Measurements from ENCODE around the gene CCDC82.

Gene CCDC82

DNA sequence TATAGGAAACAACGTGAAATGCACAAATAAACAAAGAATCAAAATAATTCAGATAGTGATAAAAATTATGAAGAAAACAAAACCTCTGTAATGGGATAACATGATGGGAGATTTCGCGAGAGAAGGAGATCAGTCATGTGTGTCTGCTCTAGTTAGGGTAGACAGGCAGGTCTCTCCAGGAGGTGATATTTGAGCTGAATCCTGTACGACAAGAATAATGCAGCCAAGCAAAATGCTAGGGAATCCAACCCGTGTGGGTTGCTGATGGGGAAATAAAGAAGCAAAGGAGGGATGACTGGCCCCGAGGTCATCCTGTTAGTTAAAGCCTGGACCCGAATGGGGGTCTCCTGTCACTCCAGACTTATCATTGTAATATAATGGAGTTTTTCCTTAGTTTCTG lies 62.8 kb downstream of the CCDC82 start:
- no peak for DNase-seq

DNA sequence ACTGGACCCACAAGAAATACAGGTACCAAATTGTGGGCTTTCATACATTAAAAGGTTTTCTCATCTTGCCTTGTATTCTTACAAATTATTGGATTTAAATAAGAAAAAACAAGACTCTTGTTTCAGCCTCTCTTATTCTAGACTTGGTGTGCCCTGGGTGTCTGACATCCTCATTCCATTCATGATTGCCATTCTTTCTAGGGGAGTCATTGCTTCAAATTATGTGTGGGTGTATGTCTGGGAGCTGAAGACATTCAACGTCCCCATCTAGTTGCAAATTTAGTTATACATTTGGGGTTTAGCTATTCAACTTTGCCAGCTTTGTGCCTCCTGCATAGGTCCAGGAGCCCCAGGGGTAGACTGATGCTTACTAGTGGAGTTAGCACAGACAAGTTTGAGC lies 64.8 kb downstream of the CCDC82 start:
- no peak for DNase-seq

DNA sequence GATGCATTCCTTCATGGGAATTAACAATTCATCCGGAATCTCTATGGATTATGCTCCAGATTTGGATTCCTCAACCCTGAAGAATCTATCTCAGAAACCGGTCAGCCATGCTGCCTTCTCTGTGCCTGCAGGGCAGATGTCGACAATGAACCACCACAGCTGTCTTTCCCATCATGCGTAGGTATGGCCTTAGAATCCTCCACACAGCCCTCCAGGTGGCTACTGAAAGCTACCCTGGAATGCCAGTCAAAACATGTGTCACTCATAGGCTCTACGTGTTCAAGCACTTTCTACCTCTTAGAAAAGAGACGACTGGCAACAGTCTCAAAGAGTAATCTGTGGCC lies 66.1 kb downstream of the CCDC82 start:
- DNase-seq = no peak

DNA sequence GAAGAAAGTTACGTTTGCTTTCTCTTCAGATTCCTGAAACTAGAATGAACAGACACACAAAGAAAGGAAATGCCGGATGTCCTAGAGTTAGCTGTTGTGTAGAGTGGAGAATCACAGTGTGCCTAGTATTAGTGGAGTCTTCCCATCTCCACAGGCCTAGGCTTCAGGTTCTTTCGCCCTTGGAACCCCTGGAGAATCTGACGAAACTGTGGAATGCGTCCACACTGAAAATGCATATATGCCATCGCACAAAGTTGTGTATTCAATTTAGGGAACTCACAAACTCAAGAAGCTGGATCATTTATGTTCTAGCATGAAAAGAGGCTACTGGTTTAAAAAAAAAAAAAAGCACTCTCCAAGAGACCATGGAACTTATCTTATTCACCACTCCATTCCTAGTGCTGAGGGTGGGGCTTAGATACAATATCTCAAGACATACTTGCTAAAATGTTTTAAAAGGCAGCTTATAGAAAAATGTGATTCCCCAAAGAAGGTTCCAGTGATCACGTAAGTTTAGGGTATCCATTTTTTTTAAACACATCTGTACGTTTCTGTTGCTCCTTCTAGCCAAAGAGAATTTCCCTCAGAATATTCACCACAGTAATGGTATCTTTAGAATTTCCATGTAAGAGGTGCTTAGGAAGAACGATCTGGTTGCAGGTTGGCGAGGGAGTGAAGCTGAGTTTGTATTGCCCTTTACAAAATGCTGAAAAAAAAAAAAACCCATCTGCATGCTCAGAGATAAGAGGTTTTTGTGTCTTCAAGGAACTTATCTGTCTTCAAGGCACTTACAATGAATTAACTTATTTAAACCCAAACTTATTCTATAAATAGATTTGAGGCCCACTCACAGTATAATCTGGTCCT lies 66.7 kb downstream of the CCDC82 start:
- DNase-seq = no peak

DNA sequence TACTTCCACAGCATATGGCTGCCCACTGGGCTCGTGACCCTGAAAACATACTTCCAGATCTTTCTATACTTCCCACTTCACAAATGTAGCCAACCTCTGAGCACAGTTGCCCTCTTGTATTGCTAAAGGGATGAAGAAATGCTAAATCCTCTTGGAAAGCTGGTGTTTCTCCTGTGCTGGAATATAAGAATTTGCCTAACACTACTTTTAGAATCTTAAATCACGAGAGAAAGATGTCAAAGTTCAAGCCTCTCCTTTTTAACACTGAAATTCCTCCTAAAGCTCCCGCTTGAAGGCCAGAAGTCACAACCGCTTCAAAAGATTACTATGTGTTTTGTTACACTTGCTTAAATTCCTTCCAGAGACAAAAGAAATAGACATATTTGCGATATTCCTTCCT lies 68.6 kb downstream of the CCDC82 start:
- no peak for DNase-seq

DNA sequence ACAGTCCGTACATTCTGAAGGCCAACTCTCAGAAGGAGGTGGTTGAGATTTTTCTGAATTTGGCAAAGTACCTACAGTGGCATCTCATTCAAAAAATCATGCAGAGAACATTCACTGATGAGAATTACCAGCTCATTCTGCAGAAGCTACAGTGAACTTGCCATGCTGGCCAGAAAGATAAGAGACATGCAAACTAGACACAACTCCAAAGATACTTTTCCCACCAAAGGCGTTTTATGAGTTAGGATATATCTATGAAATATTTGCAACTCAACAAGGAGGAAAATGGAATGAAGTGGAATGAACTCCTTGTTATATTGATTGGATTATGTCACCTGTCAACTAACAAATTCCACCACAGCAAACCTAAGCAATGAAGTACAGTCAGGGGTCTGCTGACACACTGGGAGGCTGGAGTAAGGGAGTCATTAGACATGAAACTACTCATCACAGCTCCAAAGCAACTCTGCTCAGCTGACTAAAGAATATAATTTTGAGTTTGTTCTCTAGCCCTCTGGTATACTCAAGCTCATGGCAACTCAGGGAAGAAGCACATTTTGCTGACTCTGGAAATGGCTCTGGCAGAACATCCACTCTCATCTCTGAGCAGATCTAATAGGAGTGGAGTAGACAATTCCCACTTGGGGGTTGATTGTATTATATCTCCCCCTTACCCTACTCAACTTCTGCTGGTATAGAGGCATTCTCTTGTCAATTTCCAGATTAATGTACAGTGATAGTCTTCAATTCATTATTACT lies 69.6 kb downstream of the CCDC82 start:
- DNase-seq = no peak

DNA sequence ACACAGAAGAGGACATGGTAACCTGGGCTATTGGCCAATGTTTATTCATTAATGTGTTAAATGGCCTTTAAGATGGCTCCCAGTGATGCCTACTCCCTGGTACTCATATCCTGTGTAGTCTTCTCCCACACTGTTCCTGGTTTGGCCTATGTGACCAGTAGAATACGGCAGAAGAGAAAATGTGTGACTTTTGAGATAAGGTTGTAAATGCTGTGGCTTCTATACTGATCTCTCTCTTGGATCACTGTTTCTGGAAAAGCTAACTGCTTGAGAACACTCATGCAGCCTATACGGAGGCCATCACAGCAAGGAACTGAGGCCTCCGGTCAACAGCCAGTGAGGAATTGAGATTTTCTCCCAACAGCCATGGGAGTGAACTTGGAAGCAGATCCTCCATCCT lies 70.9 kb downstream of the CCDC82 start:
- no peak for DNase-seq

DNA sequence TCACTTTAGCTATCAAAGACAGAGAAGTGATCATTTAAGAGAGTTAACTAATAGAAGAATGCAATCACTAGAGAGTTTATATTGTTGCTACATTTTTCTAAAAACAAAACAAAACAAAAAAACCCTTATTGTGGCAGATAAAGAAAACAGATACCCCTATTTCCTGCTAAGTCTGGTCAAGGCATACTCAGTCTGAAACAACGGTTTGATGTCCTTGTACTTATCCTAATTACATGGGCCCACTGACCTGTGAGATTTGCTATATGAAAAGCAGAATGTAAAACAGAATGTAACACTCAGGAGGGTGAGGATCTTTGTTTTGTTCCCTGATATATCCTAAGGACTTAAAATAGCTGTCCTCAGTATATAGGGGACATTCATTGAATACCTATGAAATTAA lies 71.3 kb downstream of the CCDC82 start:
- no peak for DNase-seq

DNA sequence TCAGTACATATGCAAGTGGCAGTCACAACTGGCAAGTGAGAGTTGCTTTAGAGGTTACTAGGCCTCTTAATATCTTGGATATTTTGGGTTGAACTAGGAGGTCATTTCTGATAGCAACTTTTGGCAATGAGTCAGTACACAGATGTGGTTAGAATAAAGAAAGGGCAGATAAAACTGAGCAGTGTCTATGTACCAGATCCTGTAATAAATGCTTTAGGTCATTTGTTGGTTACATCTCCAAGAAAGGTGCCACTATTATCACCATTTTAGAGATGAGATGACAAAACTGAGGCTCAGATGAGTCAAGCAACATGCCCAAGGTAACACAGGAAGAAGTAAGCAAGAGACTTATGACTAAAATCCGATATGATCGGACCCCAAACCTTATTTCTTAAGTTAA lies 71.7 kb downstream of the CCDC82 start:
- no peak for DNase-seq

DNA sequence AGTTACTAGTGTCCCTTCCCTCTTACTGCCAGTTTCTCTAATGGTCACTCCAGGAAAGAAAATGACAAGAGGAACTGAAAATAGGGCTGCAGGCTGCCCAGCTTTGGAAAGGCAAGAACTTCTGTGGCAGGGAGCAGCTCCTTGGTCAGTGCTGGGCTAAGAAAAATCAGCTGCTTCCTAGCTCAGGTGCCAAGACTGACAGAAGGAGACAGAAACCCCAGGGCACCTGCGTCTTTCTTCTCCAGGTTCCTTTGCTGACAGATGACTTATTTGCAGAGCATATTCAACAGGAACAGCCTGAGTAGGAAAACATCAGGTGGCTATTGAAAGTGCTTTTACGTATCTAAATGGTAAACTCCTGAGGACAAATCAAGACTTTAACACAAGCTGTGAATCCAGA lies 72.1 kb downstream of the CCDC82 start:
- DNase-seq = no peak

DNA sequence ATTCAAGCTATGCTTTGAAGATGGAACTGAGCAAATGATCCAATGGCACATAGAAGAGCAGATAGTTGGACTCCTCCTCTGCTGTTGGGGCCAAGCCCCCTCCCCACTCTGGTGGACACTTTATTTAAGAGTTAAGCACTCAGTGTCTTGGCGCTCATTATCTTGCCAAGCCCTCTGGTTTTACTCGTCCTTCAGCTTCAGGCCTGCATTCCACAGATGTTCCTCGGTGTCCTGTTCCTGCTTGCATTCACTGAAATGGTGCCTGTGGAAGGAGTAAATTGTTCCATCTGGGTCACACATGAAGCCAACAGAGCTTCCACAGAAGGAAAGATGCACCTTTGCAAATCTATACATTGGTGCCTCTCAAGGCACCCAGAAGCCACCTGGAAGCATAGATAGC lies 72.8 kb downstream of the CCDC82 start:
- no peak for DNase-seq

DNA sequence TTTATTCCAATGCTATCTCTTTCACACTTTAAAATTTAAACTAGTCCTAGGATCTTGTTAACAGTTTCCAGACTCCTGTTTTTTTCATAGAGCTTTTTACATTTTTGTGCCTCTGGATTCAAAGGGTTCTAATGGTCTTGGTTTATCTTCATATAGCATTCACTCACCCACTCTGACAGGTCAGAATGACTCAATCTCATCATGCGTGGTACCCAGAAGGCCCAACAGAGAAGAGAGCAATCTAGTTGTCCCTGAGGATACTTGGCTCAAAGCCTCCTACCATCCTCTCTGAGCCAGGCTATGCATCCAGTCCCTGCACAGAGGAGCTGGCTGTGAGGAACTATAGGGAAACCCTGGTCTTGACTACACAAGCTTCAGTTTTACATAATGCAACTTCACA lies 74.2 kb downstream of the CCDC82 start:
- no peak for DNase-seq

DNA sequence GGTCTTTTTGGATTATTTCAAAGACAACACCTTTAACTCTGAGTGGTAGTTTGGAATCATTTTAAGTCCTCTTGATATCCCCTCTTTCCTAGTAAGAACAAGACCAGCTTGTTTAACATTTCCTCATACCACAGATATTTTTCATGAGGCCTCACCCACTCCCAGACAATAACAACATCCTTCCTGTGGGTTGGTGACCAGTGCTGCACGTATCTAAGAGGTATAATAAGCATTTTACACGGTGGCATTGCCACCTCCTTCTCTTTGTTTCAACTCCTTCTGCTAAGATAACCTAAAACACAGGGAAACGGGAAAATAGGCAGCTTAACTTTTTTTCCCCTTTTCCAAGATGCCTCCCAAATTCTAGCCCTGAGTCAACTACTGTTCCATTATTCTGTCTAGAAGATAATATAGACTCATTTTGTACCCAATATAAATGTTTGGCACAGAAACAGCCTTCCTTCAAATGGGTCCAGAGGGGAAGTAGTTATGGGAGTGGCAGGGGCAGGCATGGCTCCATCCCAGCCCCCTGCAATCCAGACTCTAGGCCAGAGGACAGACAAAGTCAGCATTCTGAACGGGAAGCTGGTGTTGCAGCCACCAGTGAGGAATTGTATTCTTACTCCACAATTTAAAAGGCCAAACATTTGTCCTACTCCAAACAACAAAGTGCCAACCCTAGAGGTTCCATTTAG lies 75.2 kb downstream of the CCDC82 start:
- DNase-seq = no peak

DNA sequence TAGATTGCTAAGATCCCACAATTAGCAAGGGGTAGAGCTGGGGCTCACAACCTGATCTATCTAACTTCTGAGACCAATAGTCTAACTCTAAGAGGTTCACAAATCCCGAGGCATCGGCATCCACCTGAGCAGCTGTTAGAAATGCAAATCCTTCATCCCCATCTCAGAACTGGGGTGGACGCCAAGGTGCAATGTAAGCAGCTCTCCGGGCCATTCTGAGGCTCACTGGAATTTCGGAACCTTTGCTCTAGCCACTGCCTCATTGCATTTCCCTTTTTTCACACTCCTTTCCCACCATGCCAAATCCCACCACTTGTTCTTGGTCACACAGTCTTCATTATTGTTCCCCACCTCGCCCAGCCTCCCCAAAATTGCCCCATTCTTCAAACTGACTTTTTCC lies 76.5 kb downstream of the CCDC82 start:
- no peak for DNase-seq

DNA sequence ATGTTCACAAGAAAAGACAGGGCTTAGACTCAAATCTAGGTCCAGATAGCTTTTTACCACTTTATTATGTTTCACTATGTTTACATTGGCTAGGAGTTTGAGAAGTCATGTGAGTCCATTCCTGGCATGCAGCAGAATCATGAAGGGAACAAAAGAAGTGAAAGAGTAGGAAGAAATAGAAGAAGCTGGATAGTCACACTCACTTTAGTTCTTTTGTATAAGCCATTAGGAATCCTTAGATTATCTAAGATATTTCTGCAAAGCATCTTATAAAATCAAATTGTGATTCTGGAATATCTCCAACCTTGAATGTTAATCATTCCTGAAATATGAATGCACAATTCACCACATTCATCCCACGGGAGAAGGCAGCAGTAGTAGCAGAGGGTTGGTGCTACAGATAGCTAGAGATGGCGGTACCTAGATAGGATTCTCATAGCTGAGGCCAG lies 78.6 kb downstream of the CCDC82 start:
- DNase-seq = no peak

DNA sequence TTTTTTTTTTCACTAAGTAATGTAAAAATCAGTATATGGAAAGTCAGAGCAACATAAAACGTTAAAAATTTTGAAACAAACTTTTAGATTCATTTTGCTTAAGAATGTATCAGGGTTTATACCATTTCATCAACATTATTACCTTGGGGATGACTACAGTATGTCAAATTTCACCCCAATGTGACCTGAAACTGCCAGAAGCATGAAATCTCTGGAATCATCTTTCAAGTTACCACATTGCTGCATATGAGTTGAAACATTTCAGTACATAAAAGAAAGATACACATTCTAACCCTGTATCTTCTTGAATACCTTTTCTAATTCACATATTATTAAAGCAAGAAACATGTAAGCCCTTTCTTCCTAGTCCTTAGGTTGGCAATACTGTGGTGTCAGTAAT lies 79.5 kb downstream of the CCDC82 start:
- no peak for DNase-seq

DNA sequence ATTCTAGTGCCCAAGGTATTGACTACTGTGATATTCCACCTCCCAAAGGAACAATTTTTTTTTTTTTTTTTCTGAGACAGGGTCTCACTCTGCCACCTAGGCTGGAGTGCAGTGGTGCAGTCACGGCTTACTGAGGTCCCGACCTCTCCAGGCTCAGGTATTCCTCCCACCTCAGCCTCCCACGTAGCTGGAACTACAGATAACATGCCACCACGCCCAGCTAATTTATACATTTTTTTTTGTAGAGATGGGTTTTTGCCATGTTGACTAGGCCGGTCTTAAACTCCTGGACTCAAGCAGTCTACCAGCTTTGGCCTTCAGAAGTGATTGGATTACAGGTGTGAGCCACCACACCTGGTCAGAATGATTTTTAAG lies 80.1 kb downstream of the CCDC82 start:
- no peak for DNase-seq

DNA sequence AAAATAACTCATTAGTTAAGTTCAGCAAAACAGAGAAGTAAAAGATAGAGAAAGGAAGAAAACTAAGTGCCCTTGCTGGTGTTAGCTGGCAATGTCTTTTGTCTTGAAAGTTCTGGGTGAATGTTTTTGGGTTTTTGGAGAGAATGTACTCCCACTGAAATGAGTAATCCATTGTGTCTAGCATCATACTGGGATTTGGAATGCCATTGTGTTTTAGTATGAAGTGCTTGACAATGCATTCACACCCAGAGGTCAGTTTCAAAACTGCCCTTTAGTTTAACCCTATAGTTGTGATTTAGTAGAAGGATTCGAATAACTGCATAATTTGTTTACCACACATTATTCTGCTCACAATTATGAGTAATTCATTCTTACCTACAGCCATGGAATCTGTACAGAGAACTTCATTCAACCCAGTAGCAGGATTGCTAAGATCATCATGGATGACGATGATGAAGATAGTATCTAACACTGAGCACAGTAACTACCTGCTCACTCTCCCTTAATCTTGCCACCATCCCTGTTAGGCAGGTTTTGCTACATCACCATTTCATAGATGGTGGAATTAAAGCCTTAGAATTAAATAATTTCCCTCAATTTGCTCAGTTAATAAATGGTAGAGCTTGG lies 80.6 kb downstream of the CCDC82 start:
- no peak for DNase-seq

DNA sequence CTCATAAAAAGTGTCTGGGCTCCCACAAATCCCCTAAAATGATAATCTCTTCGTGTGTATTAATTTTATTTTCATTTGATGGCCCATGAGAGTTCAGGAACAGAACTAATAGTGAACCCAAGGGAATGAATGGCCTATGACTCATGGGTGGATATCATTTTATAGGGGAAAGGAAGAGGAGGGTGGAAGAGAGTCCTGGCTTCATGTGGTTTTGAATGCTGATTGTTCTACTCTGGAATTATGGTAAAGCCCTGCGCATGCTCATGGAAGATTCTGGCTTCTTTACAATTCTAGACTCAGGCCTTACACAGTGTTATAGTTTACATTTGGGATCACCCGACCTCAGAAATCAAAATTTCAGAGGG lies 82.0 kb downstream of the CCDC82 start:
- no peak for DNase-seq

DNA sequence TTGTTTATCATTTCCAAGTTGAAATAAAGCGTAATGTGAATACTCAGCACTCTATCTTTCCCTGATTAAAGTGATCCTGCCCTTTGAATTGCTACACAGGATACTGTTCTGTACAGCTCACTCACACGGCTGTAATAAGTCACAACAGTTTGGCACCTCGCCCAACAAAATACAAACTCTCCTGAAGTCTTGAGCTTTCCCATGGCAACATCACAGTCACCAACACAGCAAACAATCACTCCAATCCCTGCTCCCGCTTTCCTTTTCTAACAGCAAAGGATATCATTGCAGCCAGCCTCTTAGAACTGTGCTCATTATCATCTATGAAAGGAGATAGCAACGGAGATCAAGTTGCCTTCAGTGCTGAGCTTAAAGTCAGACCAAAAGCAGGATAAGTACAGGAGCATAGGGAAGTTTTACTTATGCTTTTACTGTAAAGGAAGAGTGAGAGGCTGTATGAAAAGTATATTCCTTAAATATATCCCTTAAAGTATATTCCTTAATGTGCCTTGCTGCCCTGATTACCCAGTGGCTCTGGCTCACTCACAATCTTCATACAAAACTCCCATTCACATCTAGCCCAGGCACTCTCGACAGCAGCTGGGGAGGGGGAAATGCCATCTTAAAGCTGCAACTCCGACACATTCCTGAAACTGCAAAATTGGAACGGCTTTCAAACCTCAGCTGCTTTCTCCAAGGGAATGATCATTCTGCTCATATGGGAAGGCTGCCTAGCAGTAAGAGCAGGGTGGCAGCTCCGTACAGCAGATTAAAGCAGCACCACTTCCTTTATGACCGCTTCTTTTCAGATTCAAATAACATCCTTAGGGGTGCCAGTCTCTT lies 82.6 kb downstream of the CCDC82 start:
- DNase-seq = peak; percentile 88

DNA sequence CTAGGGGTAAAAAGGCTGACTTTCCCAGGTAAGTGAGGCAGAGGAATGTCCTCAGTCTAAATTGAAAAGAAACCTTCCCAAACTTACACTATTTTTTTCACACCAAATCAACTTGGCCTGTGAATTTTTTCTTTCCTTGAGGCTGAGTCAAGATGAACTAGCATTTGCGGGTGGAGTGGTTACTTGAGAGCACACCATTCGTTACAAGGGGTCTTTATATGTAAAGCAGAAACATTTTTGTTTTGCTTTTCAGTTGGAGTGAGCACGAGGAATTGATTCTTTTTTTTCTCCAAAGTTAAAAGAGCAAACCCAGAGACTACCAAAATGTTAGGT lies 83.1 kb downstream of the CCDC82 start:
- DNase-seq = no peak

DNA sequence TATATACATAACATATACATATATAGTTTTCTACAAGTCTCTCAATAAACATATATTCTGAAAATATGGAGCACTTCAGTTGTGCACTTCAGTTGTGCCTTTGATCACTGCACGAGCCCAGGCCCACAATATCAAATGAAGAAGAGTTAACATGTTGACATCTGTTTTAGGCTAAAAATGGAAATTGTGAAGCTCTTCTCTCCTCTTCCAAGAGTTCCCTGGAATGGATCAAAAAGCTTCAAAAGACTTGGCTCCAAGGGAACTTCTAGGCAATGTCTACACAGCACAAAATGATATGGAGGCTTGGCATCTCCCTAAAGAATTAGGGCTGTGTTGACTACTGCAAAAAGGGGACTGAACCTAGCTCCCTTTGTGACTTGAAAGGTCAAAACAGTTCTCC lies 83.6 kb downstream of the CCDC82 start:
- no peak for DNase-seq

DNA sequence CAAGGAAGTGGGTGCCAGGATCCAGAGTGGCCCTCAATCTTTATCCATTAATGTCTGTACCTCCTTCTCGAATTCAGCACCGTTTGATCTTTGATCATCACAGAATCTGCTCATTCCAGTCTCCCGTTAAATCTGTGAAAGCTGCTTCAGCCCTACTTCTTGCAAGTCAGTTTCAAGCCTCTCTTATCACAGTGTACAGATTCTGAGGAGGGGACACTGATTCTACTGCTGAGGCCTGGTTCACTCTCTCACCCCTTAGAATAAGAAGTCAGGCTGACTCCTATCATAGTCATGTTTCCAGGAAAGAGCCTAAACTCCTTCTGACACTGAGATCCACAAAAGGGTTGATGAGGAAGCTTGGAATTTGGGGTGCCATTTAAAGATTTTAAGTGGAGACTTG lies 85.7 kb downstream of the CCDC82 start:
- DNase-seq = no peak
